HG03575 (cell line): ENCODE results near the gene FAM120B.
"Not testable (repeated sequence)": the region's sequence is repeated elsewhere in the genome, so short reads cannot be mapped to it uniquely, and the experiment has no call there.

Experiments used
- ATAC-seq: cut with Tn5 transposase; IDR thresholded peaks from one replicate; pipeline ENCODE4 v1.9.1; 2021; ENCODE audit not compliant: unreplicated experiment, insufficient number of reproducible peaks, low FRiP score; ENCODE audit errors: extremely low read depth

FAM120B gene

GRCh38 chr6:170402318-170403040 is 95.9 kb downstream of the FAM120B start:
- ATAC-seq: no peak

DNA sequence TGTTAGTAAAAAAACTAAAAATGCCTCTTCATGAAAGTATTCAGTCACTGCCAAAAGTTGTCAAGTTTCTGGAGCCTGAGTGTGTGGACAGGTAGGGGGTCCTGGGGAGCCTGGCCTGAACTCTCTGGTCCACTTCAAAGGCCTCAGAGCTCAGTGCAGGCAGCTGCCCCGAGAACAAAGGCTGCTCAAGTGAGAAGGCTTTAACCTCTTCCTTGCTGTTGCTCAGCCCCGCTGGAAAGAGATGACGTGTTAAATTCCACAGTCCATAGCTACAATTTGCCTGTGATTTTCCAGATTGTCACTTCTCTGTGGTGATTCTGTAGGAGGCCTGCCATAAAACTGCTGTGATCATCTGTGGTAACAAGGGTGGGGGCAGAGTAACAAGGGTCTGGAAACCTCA is 96.9 kb downstream of the FAM120B start:
- no peak for ATAC-seq

- ATAC-seq: no peak
Observed at GRCh38 chr6:170404036-170404435, 97.5 kb downstream of the FAM120B start.

GRCh38 chr6:170404697-170405096 is 98.1 kb downstream of the FAM120B start:
- ATAC-seq: no peak

DNA sequence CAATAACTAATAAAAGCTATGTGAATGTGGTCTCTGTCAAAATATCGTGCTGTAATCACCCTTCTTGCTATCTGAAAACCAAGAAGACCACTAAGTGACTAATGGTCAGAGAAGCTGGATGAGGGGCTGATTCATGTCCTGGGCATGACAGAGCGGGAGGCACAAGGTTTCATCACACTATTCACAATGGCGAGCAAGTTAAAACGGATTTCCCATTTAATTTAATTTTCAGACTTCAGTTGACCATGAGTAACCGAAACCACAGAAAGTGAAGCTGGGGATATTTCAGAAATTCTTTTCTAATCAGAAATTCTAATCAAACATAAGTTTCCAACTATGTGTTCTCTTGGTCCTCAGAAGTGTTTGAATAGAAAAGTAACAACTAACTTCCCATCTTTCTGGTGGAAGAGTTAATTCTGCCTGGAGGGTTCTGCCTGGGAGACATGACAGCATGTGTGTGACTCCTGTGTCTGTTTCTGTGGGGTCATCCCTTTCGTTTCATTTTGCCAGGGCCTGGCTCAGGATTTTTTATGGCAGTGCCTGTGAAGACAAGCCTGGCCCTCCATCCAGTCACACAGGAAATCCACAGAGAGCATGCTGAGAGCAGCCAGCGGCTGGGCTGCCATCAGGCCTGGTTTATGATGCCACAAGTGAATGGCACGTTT is 98.9 kb downstream of the FAM120B start:
- no peak for ATAC-seq

GRCh38 chr6:170407200-170407599 is 100.6 kb downstream of the FAM120B start:
- ATAC-seq: no peak

- no peak for ATAC-seq
Observed at GRCh38 chr6:170407932-170408331, 101.4 kb downstream of the FAM120B start.

GRCh38 chr6:170409746-170410145 is 103.2 kb downstream of the FAM120B start:
- ATAC-seq: not testable (repeated sequence)

DNA sequence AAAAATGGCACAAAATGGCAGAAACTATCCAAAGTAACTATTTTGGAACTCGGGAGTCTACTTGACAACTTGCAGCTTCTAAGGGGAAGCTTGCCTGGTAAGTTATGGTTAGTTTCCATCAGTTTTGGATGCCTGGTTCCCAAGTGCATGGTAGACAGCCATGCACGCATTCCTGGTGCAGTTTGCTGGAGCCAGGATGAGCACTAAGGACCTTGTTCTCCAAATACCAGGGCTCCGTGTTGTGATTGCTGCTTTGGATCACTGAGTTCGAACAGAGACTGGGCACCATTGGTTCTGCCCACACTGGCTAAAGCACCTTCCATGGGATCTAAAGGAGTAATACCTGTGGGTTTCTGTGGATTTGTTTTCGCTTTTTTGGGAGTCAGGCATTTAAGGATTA is 103.7 kb downstream of the FAM120B start:
- ATAC-seq: no peak

- ATAC-seq: no peak
Observed at GRCh38 chr6:170415318-170415717, 108.8 kb downstream of the FAM120B start.

DNA sequence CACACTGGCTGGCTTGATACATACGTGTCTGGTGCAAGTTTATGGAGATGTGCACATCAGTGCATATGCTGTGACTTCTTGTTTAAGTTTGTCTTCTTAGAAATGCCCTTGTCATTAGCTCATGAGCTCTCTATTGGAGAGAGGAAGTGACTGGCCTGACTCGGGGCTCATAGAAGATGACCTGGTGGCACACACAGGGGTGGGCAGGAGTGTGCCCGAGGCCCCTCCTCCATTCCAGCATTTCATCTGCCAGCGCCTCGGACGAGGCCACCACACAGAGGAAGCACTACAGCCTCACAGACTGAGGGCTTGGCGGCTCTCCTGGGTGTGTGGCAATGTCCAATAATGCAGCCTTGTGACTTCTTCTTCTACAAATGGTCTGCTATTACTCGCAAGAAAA is 109.7 kb downstream of the FAM120B start:
- no peak for ATAC-seq

DNA sequence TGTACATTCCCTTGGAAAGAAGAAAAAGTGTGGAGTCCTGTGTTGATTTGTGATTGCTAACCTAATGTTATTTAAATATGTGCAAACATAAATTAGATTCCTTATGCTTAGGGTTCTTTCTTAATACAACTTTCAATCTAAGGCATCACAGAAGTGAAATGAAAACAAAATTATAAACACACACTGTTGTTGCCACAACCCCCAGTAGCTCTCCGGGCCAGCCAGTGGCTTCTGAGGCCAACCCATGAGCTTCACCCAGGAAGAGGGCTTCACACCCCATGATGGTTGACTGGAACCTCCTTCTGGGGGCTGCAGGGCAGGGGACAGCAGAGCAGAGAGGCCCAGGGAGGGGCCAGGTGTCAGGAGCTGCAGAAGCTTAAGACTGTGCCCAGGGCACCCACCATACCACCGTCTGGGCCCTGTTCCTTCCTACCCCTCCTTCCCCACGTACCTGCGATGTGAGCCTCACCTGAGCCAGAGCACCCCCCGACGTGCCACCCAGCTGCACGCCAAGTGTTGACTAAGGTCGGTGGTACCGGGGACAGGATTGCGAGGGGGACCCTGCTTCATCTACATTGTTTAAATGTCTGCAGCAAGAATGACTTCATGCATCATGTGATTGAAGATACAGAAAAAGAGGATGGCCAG is 110.5 kb downstream of the FAM120B start:
- ATAC-seq: no peak

DNA sequence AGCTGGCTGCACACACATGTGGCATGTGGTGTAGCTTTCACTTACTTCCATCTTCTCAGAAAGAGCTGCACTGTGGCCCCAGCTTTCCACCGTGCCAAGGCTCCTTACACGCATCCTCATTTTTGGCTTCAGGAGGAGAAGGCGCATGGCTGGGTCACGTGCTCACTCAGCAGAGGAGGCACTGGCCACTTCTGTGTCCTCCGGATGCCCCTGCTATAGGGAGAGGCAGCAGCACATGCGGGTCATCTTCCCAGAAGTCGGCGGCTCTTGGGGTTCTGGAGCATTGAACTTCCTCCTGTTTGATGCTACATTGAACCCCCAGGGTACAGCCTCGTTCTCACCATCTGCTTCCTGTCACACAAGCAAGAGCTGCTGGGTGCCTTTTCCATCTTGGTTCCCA is 111.3 kb downstream of the FAM120B start:
- ATAC-seq: no peak

GRCh38 chr6:170420283-170420682 is 113.7 kb downstream of the FAM120B start:
- ATAC-seq: no peak

DNA sequence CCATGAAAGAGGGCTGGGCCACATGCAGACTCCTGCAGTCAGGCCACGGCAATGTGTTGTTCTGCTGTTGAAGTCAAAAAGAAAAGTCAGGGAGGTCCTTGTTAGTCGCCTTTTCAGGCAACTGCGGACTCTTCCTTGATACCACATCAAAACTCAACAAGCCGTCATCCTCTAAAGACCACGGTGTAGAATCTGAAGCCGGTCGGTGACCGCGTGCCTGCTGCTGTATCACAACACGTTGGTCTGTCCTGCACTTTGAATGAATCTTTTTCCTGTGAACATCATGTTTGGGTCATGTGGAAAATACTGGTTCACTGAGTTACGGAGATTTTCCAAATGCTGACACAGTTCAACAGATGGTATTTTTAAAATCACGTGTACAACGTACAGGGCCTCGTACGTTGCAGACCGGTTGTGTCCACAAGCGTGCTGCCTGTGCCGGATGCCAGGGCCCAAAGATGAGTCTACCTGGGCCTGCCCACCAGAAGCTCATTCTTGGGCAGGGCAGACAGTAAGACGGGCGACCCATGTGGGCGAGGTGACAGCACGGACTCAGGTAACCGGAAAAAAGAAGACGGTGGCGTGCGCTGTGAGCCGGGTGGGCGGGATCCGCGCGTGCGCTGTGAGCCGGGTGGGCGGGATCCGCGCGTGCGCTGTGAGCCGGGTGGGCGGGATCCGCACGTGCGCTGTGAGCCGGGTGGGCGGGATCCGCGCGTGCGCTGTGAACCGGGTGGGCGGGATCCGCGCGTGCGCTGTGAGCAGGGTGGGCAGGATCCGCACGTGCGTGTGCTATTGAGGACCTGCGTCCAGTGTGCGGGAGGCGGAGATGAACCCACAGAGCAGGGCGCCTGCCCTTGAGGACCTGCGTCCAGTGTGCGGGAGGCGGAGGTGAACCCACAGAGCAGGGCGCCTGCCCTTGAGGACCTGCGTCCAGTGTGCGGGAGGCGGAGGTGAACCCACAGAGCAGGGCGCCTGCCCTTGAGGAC is 114.5 kb downstream of the FAM120B start:
- ATAC-seq: no peak

GRCh38 chr6:170421921-170422320 is 115.4 kb downstream of the FAM120B start:
- ATAC-seq: no peak

- ATAC-seq: no peak
Observed at GRCh38 chr6:170423030-170423429, 116.5 kb downstream of the FAM120B start.

DNA sequence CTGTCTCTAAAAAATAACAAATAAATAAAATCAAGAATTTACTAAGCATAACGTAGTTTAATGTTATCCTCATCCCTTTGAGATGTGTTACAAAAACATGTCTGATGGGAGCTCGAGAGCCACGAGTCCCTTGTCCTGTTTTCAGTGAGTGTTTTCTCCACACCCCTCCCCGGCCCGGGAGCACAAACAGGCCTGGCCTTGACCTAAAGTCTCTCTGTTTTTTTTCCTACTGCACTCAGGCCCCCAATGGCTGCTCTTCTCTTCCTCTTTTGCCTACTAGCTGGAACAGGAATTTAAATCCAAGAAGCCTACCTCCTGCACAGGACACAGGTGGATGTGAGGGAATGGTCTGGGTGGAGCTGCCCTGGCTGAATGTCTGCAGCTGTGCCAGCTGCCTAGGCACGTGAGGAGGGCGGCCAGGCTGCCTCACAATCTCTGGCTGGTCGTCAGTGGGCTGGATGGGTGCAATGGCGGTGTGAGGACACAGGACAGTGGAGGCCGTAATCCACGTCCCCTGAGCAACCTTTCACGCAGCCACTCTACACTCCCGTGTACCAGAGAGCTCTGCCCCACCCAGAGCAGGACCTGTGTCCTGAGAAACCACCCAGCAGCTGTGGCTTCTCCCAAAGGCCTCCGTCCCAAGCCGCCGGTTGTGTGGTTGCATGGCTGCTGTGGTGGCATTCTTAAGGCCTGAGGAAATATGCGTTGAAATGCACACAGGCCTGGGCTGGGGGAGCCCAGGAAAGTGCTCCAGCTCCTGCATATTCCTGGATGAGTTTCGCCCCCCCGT is 117.5 kb downstream of the FAM120B start:
- no peak for ATAC-seq
